ENCODE results near the gene PCYT2. TPM values are rescaled to one million over a fixed set of nuclear protein-coding genes. Genes with fewer than 3 reads are reported as not detected.

PCYT2 gene
- total and polyA plus RNA-seq, 9 of the 15 experiments (the other 6 are each of a cell fraction or from before 2014, with no cell fraction given), result 0.92 to 134 (median 82.5) TPM

- no peak for TF ChIP-seq SNIP1 (IDR thresholded peaks at IDR 0.05; ENCODE audit: low read depth)
- TF ChIP-seq FOXJ2 (tag; IDR thresholded peaks at IDR 0.05), result no peak
- no peak for TF ChIP-seq ZNF561 (CRISPR knock-in tag; conservative IDR thresholded peaks at IDR 0.05)
- no peak for TF ChIP-seq SREBF2 (CRISPR knock-in tag; IDR thresholded peaks at IDR 0.05)
- TF ChIP-seq RBFOX2 (IDR thresholded peaks at IDR 0.05; ENCODE audit: low read depth, low read length), result peak; percentile 21; the same call in 1 of the 2 replicates
- TF ChIP-seq CSDE1 (IDR thresholded peaks at IDR 0.05), result no peak
- no peak for TF ChIP-seq E2F3 (CRISPR knock-in tag; IDR thresholded peaks at IDR 0.05)
These were observed 6.4 kb downstream of the PCYT2 start (continued) for GRCh38 chr17:81904600-81905423.

GRCh38 chr17:81903896-81904599 is 7.2 kb downstream of the PCYT2 start:
- no peak for FAIRE-seq
- BruUV-seq (replicated peaks), result no TSS peak
- in situ Hi-C loops (cut with MboI), result no loop called here

More at GRCh38 chr17:81903896-81904599, 7.2 kb downstream of the PCYT2 start:
- peaks cover 1% of the 10 kb centered on the region; the same call in 2 of the 3 replicates for H3K79me2 ChIP-seq (ENCODE audit: control insufficient read depth, insufficient read depth, low read length)
- H3K9me1 ChIP-seq (ENCODE audit: control insufficient read depth, insufficient read depth, low read length), result no peaks in the 10 kb centered on the region
- H3K9me3 ChIP-seq (replicated peaks; ENCODE audit: control insufficient read depth, insufficient read depth, low read depth, low read length), result no peaks in the 10 kb centered on the region
- TF ChIP-seq NELFE (IDR thresholded peaks at IDR 0.05; ENCODE audit: insufficient read depth, insufficient read length), result no peak
- peak; percentile 41; the same call in 1 of the 2 replicates for TF ChIP-seq POLR2G (IDR thresholded peaks at IDR 0.05; ENCODE audit: low read depth, low read length)
- TF ChIP-seq STAT6 (CRISPR knock-in tag; IDR thresholded peaks at IDR 0.05), result no peak
- TF ChIP-seq RBM25 (IDR thresholded peaks at IDR 0.05; ENCODE audit: low read depth, low read length, severe bottlenecking), result no peak
- H3K36me3 ChIP-seq (ENCODE audit: control insufficient read depth, insufficient read depth, low read length), result peaks cover 74% of the 10 kb centered on the region; the same call in 2 of the 3 replicates
- intact Hi-C loops (cut with micrococcal nuclease), result no loop called here
- ChIA-PET CTCF (ENCODE audit: low intra/inter-chr PET ratio) (no interaction called here), POLR2A (interaction anchor here (0.7 to 1.7 kb wide), 3 partner anchors 13 to 180 kb away, joined by 3 to 10 read pairs (median 6); no protein-coding TSS in a partner anchor)
- ATAC-seq, result no peak
- H3K4me1 ChIP-seq (replicated peaks in 1 of 2; ENCODE audit: control insufficient read depth in 2 of 2, insufficient read depth in 2 of 2, low read length in 2 of 2), result peaks cover 10 to 93% of the 10 kb centered on the region in 2 experiments
- peaks cover 2% of the 10 kb centered on the region; the same call in 1 of the 2 replicates for H4K20me1 ChIP-seq (replicated peaks; ENCODE audit: control insufficient read depth, insufficient read depth, low read length)
- no peaks in the 10 kb centered on the region for H3K27me3 ChIP-seq (ENCODE audit: control insufficient read depth in 2 of 2, insufficient read depth in 2 of 2, low read length in 2 of 2)
- H3K9ac ChIP-seq (ENCODE audit: insufficient read depth in 1 of 2, low read depth in 2 of 2, low read length in 2 of 2), result peak overlapping the region in 1 of 2 experiments; percentile 4; a peak in 1 of 4 replicates
- no peak overlapping the region for H3K4me2 ChIP-seq (ENCODE audit: insufficient read depth, low read length)
- H2AFZ ChIP-seq (ENCODE audit: low read depth, low read length), result no peak overlapping the region
- H3K4me3 ChIP-seq, result no peak overlapping the region
- no peak for DNase-seq (ENCODE audit: extremely low read depth in 1 of 4, low spot score in 3 of 4)
- 88% methylated on average over 14 of the region's 24 CpGs for WGBS (ENCODE audit: insufficient coverage, low coverage, missing lambda C conversion rate)
- H3K27ac ChIP-seq (ENCODE audit: extremely low read depth, low read depth, low read length), result no peak overlapping the region
